Suppressor macrophage treated with lipopolysaccharide for 4 hours (primary cell): ENCODE results near the gene NAT9.

Experiments used
- DNase-seq: peaks from one replicate; pipeline ENCODE4 v3.0.0-alpha.2; 2020

The NAT9 gene

DNA sequence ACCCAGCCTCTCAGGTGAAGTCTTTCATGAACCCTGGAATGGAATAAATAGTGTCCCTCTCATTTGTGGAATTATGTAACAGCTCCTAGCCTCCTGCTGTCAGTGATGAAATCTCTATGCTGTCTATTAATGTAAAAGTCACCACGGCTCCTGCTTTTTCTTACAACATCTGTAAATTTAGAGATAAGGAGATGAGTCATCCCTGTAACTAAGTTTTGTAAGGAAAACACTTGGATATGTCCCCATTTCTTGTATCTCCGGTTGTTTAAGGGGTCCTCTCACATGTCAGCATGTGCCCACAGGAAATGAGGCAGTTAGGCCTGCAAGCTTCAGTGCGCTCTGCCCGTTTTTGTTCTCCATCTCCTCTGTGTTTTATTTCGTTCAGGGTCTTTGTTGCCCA lies 2.8 kb upstream of the NAT9 start:
- DNase-seq = peak; percentile 65

GRCh38 chr17:74777901-74778515 lies 1.9 kb upstream of the NAT9 start:
- no peak for DNase-seq

GRCh38 chr17:74776990-74777389 lies 845 bp upstream of the NAT9 start:
- no peak for DNase-seq

- DNase-seq = no peak
These were observed 619 bp downstream of the NAT9 start for GRCh38 chr17:74775409-74776043.

DNA sequence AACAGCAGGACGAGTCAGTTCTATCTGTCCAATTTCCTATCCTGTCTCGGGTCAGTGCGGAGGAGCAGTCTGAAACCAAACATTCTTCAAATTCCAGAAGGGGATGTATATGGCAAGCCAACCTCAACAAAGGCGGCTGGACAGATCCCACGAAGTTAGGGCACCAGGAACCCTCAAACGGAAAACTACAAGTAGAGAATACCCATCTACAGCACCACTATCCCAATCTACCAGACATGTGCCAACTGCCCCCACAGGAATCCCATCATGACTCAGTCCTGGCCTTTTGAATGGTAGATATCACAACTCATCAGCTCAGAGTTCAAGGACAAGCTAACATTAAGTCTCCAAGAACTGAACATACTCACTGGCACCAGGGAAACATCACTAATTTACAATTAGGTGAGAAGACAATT lies 2.3 kb downstream of the NAT9 start:
- no peak for DNase-seq

- DNase-seq = no peak
These were observed 2.7 kb downstream of the NAT9 start for GRCh38 chr17:74773414-74773813.

- DNase-seq = no peak
These were observed 4.1 kb downstream of the NAT9 start for GRCh38 chr17:74772053-74772452.

DNA sequence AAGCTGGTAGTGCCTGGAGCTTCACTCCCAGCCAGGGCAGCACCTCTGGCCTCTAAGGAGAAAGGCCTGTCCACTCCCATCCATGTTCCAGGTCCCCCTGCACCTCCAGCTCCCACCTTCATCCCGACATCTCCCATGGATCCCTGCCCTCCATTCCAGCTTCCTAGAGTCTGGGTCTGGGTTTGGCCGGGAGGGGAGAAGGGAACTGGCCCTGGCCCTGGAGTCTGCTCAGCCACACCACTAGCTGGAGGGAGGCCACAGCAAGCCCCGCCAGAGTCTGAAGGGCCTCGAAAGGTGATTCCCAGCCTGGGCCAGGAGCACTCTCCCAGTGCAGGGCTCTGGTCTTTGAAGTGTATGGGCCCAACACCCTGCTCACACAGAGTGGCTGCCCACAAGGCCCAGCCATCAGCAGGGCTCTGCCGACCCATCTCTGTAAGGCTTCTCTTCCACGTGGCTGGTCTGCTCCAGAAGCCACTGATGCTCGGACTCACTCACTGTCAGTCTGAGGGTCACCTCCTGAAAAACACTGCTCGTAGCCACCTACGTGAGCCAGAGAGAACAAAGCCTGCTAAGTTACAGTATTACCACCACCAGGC lies 4.7 kb downstream of the NAT9 start:
- DNase-seq = no peak

GRCh38 chr17:74770498-74771318 lies 5.4 kb downstream of the NAT9 start:
- no peak for DNase-seq

- no peak for DNase-seq
These were observed 6.2 kb downstream of the NAT9 start for GRCh38 chr17:74769856-74770497.

GRCh38 chr17:74769266-74769855 lies 6.8 kb downstream of the NAT9 start:
- no peak for DNase-seq

- no peak for DNase-seq
These were observed 7.4 kb downstream of the NAT9 start for GRCh38 chr17:74768763-74769114.

DNA sequence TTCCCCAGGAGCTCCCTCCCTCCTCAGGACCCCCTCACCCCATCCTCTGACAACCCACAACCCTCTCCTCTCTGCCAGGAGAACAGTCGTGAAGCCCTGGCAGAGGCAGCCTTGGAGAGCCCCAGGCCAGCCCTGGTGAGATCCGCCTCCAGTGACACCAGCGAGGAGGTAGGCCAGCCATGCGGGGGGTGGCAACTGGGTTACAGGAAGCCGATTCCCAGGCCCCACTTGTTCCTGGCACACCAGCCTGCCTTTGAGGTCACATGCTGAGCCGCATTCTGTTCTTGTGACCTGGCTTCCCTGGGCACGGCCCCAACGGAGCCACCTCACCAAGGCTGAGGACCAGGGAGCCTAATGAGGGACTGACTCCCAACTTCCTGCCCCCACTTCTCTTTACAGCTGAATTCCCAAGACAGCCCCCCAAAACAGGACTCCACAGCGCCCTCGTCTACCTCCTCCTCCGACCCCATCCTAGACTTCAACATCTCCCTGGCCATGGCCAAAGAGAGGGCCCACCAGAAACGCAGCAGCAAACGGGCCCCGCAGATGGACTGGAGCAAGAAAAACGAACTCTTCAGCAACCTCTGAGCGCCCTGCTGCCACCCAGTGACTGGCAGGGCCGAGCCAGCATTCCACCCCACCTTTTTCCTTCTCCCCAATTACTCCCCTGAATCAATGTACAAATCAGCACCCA lies 7.9 kb downstream of the NAT9 start:
- DNase-seq = no peak

DNA sequence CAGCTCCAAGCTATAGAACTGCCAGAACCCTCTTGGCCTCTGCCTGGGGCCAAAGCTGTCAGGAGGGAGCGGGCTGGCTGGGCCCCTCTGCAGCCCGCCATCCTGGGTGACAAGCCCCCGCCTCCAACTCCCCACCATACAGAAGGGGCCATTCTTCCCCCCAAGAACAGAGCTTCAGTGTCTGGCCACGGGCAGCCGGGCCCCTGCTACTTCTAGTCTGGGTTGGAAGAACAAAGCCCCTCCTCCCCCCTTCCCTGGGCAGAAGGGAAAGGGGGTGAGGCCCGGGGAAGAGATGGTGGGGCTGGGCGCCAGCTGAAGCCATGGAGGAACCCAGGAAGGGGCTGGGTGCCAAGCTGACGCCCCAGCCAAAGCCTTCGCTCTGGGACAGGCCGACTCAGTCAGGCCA lies 9.0 kb downstream of the NAT9 start:
- DNase-seq = no peak

DNA sequence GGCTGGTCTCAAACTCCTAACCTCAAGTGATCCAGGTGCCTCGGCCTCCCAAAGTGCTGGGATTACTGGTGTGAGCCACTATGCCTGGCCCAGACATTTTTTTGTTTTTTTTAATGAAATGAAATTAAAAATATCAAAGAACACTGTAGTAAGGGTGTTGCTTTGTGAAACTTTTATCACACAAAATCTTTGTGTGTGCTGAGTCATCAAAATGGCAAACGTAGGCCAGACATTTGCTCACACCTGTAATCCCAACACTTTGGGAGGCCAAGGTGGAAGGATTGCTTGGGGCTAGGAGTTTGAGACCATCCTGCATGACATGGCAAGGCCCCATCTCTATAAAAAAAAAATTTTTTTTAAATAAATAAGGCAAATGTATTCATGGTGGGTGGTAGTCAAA lies 9.7 kb downstream of the NAT9 start:
- no peak for DNase-seq

- no peak for DNase-seq
These were observed 11.3 kb downstream of the NAT9 start for GRCh38 chr17:74764751-74765286.

DNA sequence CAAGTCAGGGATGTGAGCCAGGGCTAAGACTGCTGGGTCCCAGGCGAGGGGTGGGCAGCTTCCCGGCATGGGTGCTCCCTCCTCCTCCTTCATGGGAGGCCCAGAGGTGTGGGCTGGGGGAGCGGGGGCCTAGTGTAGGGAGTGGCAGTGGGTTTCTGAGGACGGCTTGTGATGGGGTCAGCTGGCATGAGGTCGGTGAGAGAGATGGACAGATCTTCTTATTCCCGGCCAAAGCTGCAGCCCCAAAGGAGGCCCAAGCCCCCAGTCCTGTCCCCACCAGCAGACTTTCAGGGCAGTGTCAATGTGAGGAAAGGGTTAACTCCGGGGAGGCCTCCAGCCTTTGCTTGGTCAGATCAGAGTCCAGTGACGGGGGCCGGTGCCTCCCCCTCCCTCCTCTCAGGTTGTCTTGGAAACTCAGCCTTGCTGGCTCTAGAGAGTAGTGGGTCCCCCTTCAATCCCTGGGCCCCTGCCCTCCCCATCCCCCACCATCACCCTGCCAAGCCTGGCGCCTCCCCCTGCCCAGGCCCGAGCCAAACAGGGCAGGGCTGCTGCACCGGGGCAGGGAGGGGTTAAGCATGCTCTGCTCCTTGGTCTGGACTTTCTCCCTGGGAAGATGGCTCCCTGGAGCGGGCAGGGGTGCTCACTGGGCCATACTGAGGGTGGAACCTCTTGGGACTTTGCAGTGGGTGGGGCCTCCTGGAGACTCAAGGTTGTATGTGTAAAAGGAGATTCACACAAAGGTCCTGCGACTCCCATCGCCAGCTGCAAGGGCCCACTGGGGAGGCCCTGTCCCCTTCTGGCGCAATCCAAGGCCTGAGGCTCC lies 12.4 kb downstream of the NAT9 start:
- no peak for DNase-seq

DNA sequence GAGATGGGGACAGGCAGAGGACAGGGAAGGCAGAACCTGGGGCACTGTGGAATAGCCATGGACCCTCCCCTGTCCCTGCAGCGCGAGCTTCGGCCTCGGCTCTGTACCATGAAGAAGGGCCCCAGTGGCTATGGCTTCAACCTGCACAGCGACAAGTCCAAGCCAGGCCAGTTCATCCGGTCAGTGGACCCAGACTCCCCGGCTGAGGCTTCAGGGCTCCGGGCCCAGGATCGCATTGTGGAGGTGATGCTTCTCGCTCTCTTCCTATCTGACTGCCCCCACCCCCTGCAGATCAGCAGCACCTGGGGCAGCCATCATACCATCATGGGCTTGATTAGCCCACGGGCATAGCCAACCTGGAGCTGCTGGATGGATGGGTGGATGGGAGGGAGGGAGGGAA lies 14.2 kb downstream of the NAT9 start:
- no peak for DNase-seq

DNA sequence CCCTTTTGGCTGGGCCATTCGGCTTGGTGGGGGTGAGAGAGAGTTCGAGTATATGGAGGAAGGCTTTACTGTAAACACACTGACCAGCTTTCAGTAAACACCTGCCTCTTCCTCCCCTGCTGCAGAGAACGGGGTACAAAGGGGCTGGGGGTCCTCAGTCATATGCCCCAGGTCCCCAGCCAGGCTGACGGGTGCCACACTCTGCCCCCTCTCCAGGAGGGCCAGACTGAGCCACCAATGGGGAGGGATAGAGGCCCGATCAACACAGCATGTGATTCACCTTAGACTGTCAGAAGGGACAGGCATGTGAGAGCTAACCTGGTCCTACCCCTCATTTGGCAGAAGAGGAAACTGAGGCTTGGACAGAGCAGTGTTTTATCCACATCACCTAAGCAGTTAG lies 14.7 kb downstream of the NAT9 start:
- no peak for DNase-seq

DNA sequence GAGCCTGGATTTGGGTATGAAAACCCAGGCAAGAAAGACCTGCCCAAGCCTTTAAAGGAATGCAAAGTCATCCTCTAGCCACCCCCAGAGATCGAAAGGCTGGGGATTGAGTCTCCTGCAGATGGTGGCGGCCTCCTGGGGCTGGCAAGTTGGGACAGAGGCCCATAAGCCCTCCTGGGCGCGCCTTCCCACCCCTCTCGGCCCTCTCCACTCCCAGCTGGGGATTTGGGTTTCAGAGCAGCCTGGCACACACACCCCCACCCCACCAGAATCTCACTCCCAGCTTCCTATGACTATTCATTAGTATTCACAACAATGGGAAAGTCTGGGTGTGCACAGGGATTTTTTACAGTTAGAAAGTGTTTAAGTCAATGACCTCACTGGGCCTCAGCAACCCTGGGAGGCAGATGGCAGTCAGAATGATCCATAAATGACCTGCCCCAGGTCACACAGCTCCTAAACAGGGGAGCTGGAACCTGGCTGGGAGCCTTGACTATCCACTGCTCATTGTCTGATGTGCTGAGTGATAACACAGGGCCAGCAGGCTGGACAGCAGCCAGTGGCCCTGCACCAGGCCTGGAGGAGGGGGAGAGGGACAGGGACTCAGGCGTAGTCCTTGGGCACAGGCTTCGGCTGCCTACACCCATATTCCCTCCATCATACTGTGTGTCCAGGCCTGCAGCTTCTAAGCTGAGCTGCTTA lies 15.6 kb downstream of the NAT9 start:
- DNase-seq = no peak
